ENCODE data around the gene STX10.
"Not testable (repeated sequence)": the region's sequence is repeated elsewhere in the genome, so short reads cannot be mapped to it uniquely, and the experiment has no call there.

Gene STX10

GRCh38 chr19:13164343-13165161, 14.4 kb upstream of the STX10 start:
- DNase-seq (ENCODE audit: low read depth in 2 of 2) = no peak

- DNase-seq (ENCODE audit: low read depth in 2 of 2) = peak in 1 of 2 donors; percentile 38
These were observed 13.6 kb upstream of the STX10 start for GRCh38 chr19:13163609-13164342.

DNA sequence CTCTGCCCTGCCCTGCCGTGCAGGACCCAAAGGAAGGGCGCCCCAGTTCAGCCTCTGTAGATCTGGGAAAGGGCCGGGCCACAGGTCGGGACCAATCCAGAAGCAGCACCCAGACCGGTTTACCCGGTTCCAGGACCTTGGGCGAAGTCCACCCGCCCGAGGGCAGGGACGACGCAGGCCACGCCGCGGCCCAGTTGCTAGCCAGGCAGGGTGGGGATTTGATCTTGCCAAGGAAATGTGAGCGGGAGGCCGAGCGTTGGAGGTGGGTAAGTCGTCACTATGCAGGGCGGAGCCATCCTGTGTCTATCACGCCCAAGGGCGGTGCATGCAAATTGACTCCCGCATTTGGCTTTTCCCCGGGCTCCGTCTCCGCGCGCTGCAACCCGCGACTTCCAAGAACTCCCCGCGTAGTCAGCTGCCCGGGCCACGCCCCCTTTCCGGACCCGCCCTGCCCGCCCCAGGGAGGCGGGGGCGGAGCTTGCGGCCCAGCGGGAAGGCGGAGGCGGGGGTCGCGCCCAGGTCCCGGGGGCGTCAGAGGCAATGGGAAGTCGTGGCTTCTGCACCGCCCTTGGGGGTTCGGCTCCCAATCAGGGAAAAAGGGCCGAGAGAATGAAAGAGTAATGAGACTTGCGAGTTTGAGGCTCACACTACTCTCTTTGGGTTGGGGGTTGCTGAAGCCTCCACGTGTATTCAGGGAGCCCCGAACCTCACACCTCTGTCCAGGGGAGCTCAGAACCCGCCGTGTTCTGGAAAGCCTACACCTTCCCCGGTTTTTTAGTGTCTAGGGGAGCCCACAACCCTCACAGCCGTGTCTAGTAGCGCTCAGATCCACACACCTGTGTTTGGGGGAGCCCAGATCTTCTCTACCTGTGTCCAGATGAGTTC, 12.8 kb upstream of the STX10 start:
- DNase-seq (ENCODE audit: low read depth in 2 of 2) = peak; percentile 88 to 90

GRCh38 chr19:13160557-13160956, 10.4 kb upstream of the STX10 start:
- no peak for DNase-seq (ENCODE audit: low read depth in 2 of 2)

- DNase-seq (ENCODE audit: low read depth in 2 of 2) = no peak
These were observed 9.5 kb upstream of the STX10 start for GRCh38 chr19:13159713-13160112.

DNA sequence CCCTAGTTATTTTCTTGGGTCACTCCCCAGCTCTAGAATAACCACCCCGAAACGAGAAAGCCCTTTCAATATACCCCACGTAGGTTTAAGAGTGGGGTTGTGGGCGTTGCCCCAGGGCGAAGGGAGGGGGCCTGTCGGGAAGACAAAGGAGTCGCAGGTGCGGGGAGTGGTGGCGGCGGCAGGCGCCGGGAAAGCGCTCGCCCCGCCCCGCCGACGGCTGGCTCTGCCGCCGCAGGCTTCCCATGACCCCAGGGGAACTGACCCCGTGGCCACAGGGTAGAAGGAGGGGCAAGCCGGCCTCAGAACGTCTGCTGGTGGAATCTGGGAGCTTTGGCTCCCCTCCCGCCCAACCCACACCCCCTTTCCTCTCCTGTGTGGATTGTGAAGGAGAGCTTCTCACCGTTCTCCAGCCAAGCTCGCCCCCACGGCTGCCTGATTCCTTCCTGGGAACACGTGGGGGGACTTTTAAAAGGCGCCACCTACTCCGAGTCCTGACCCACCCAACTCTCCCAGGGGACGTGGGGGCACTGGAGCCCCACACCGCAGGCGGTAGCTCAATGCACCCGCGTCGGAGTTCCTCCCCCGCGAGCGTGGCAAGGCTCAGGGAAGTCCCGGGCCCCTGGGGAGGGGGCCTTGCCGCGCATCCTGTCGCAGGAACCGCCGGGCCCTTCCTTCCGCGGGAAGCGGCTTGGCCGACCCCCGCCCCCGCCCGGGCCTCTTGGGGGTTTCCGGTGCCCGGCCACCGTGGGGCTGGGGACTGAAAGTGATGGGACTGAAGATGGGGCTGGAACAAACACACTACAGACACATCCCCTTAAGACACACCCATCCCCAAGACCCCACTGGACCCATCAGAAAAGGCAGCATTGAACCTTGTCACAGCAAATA, 5.5 kb upstream of the STX10 start:
- DNase-seq (ENCODE audit: low read depth in 2 of 2) = peak; percentile 70 to 79

DNA sequence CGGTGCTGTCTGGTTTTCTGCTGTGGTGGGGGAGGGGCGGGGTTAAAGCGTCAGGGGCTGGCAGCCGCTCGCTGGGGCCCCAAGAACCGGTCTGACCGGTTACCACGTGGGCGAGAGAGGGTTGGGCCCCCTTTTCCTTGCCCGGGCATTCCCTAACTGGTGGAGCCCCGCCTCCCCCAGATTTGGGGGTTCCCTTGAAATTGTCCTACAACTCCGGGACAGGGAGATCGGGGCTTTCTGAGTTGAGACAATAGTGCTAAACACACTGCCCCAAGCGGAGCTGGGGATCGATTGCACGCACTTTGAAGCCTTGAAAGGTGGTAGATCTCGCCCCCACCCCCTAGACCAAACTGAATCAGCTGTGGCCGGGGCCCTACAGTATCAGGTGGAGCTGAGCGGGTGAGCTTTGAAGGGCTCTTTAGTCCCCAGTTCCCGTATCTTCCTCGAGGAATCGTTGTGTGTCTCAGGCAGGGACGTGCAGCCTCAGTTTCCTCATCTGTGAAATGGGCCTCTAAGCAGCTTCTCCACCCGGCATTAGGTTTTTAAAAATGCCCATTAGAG, 4.8 kb upstream of the STX10 start:
- peak; percentile 73 to 77 for DNase-seq (ENCODE audit: low read depth in 2 of 2)

- peak; percentile 66 to 67 for DNase-seq (ENCODE audit: low read depth in 2 of 2)
These were observed 4.1 kb upstream of the STX10 start for GRCh38 chr19:13154241-13154778.

GRCh38 chr19:13153569-13154240, 3.5 kb upstream of the STX10 start:
- DNase-seq (ENCODE audit: low read depth in 2 of 2) = no peak

DNA sequence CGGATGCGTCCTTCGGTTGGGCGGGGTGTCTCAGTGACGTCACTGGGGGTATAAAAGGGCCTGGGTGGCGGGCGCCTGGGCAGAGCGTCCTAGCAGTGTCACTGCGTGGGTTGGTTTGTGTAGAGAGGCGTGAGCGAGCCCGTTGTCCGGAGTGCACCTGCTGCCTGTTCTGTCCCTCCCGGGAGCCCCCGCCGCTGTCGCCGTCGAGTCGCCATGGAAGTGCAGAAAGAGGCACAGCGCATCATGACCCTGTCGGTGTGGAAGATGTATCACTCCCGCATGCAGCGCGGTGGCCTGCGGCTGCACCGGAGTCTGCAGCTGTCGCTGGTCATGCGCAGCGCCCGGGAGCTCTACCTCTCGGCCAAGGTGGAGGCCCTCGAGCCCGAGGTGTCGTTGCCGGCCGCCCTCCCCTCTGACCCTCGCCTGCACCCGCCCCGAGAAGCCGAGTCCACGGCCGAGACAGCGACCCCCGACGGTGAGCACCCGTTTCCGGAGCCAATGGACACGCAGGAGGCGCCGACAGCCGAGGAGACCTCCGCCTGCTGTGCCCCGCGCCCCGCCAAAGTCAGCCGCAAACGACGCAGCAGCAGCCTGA, 2.9 kb upstream of the STX10 start:
- DNase-seq (ENCODE audit: low read depth in 2 of 2) = peak; percentile 90 to 92

GRCh38 chr19:13152356-13152973, 2.3 kb upstream of the STX10 start:
- DNase-seq (ENCODE audit: low read depth in 2 of 2) = no peak

DNA sequence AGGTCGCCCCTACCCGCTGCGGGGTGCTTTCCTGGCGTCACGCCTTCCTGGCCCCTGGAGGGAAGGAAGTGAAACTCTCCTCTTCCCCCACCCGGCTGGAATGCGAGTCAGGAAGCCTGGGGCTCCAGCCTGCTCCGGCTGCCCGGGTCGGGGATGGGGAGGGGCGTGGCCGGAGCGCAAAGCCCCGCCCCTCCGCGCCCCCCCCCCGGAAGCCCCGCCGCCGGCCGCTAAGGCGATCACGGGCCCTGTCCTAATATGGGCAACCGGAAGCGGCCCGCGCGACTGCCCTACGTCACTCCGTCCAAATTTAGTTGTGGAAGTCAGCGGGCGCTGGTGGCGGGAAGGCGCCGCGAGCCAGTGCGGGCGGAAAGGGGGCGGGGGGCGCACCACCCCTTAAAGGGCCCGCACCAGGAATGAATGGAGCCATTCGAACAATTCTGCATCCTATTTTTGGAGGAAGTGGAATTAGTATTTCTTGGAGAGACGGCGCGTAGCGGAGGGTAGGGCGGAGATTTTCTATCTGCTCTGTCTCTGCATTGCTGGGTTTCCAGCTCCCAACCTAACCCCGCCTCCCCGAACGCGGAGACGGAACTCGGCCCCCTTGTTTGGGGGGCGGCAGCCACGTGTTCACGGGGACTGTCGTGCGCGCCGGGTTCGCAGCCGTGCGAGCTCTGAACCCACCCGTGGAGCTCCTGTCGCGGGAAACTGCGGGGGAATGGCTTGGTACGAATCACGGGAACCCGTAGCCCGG, 1.6 kb upstream of the STX10 start:
- DNase-seq (ENCODE audit: low read depth in 2 of 2) = peak; percentile 94 to 95

- no peak for DNase-seq (ENCODE audit: low read depth in 2 of 2)
These were observed 893 bp upstream of the STX10 start for GRCh38 chr19:13150931-13151604.

DNA sequence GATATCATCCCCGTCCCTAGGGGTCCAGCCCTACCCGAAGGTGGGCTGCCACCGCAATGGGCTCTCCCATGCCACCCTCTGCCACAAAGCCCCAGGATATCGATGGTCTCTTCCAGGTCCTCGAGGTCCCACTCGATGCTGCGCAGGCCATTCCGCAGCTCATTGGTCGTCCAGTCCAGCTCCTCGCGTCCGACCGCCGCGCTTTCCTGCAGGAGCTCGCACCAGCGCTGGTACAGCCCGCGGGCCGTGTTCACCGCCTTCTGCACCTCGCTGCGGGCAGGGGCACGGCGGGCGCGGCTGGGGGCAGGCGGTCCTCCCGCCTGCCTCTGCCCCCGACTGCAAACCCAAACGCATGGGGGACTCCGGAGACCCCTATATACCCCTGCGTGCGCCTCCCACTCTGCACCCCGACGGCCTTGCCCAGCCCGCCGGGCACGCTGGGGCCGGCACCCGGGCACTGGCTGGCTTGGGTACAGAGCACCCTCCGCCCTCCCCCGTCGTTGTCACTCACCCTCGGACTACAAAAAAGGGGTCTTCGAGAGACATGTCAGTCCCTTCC, 468 bp downstream of the STX10 start:
- DNase-seq (ENCODE audit: low read depth in 2 of 2) = no peak

DNA sequence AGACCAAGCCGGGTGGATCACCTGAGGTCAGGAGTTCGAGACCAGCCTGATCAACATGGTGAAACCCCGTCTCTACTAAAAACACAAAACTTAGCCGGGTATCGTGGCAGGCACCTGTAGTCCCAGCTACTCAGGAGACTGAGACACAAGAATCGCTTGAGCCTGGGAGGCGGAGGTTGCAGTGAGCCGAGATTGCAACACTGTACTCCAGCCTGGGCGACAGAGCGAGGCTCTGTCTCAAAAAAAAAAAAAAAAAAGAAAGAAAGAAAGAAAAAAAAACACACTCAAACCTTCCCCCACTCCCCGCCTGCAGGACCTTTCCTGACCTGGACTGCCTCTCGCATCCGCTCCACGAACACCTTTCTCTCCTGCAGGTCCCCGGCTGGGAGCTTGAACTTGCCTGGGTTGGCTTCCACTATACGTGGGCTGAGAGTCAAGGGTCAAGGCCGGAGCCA, 975 bp downstream of the STX10 start:
- not testable (repeated sequence) for DNase-seq (ENCODE audit: low read depth in 2 of 2)

GRCh38 chr19:13146763-13147563, 3.2 kb downstream of the STX10 start:
- no peak for DNase-seq (ENCODE audit: low read depth in 2 of 2)

Measured in stimulated activated CD8-positive, alpha-beta memory T cell treated with anti-CD3 and anti-CD28 coated beads, Interleukin-15, amount 100 ng/mL, for 48 hours (primary cell).